K562 (cell line): Measurements from ENCODE around the gene NVL. TPM values are rescaled to one million over a fixed set of nuclear protein-coding genes. Genes with fewer than 3 reads are reported as not detected.

Source experiments
- ATAC-seq: fragments of 200-7000 bp; cut with Tn5 transposase; 3 replicates; pipeline ENCODE4 v1.9.1; 2020; ENCODE audit warnings: moderate library complexity
- BruUV-seq: library from RNA; stranded (reverse); fragments of 400-500 nt; replicated peaks from 2 replicates; lab custom pipeline; 2021; lab: Mats Ljungman, UMichigan
- CTCF ChIA-PET: fragments of 300-600 bp; formaldehyde crosslinking; extraction: SDS; loops from one replicate; lab custom pipeline; 2021; ENCODE audit warnings: low intra/inter-chr PET ratio; lab: Yijun Ruan, JAX
- POLR2A ChIA-PET: fragments of 300-600, 350-650 bp; sonication (Branson Sonifier 250); formaldehyde crosslinking; extraction: SDS; loops from one replicate; lab custom pipeline; 2021; ENCODE audit warnings: antibody characterized with exemption, inconsistent platforms; lab: Yijun Ruan, JAX
- DNase-seq, 4 experiments: peaks; one replicate each; pipeline versions ENCODE4 v3.0.0 to v3.0.0-alpha.2; 2011 to 2018; ENCODE audit warnings: low spot score in 3 of 4, mixed read lengths in 3 of 4; ENCODE audit errors: extremely low read depth in 1 of 4
- FAIRE-seq: peaks from 2 replicates; lab custom pipeline; 2011; peaks lifted over from hg19 to GRCh38; lab: Jason Lieb, UNC
- H2AFZ ChIP-seq: 2 replicates; pipeline ENCODE4 v1.6.0; 2011; ENCODE audit warnings: low read depth, low read length, control low read depth, inconsistent platforms
- H3K27ac ChIP-seq: fragments of 200-600 bp; 3 replicates; pipeline ENCODE4 v1.8.0; 2011; ENCODE audit warnings: low read depth, mild to moderate bottlenecking, control low read depth, inconsistent platforms, low read length, moderate library complexity, mixed read lengths; ENCODE audit errors: extremely low read depth
- H3K27me3 ChIP-seq, 2 experiments: fragments of 300-600 bp in 1 of 2; 2 replicates in 1 of 2; 3 replicates in 1 of 2; pipeline versions ENCODE4 v1.6.0 to v1.8.0; 2011; ENCODE audit warnings: inconsistent platforms in 2 of 2, low read length in 2 of 2, mild to moderate bottlenecking in 1 of 2, mixed read lengths in 1 of 2, moderate library complexity in 1 of 2; ENCODE audit not compliant: control insufficient read depth in 2 of 2, insufficient read depth in 2 of 2
- H3K36me3 ChIP-seq: fragments of 300-600 bp; 3 replicates; pipeline ENCODE4 v1.8.0; 2011; ENCODE audit warnings: mild to moderate bottlenecking, low read length, inconsistent platforms; ENCODE audit not compliant: control insufficient read depth, insufficient read depth
- H3K4me1 ChIP-seq, 2 experiments: fragments of 200-600 bp in 1 of 2; replicated peaks in 1 of 2; 2 replicates in 1 of 2; 3 replicates in 1 of 2; pipeline versions ENCODE4 v1.5.1 to v1.8.0; 2011; ENCODE audit warnings: inconsistent platforms in 2 of 2, low read length in 2 of 2, mild to moderate bottlenecking in 1 of 2, mixed read lengths in 1 of 2, moderate library complexity in 1 of 2; ENCODE audit not compliant: control insufficient read depth in 2 of 2, insufficient read depth in 2 of 2
- H3K4me2 ChIP-seq: 2 replicates; pipeline ENCODE4 v1.6.1; 2011; ENCODE audit warnings: low read length, control low read depth, inconsistent platforms, mixed read lengths; ENCODE audit not compliant: insufficient read depth
- H3K4me3 ChIP-seq: fragments of 200-600 bp; sonication (generic), shearing (Covaris generic); 2 replicates; pipeline ENCODE4 v1.5.1; 2016; ENCODE audit warnings: control low read depth, inconsistent platforms
- H3K79me2 ChIP-seq: fragments of 200-600 bp; 3 replicates; pipeline ENCODE4 v1.8.0; 2011; ENCODE audit warnings: low read length, inconsistent platforms; ENCODE audit not compliant: control insufficient read depth, insufficient read depth
- H3K9ac ChIP-seq, 2 experiments: 2 replicates each; pipeline versions ENCODE4 v1.6.0 to v1.6.1; 2011; ENCODE audit warnings: low read depth in 2 of 2, low read length in 2 of 2, control low read depth in 1 of 2, inconsistent platforms in 1 of 2, mild to moderate bottlenecking in 1 of 2, mixed read lengths in 1 of 2; ENCODE audit not compliant: insufficient read depth in 1 of 2
- H3K9me1 ChIP-seq: one replicate; pipeline ENCODE4 v1.6.0; 2011; ENCODE audit warnings: inconsistent platforms, mild to moderate bottlenecking, low read length, moderate library complexity; ENCODE audit not compliant: control insufficient read depth, insufficient read depth
- H3K9me3 ChIP-seq: replicated peaks from 2 replicates; pipeline ENCODE4 v1.5.1; 2011; ENCODE audit warnings: low read depth, low read length, inconsistent platforms; ENCODE audit not compliant: control insufficient read depth, insufficient read depth
- H4K20me1 ChIP-seq: replicated peaks from 2 replicates; pipeline ENCODE4 v1.6.1; 2011; ENCODE audit warnings: low read length, inconsistent platforms, mixed read lengths; ENCODE audit not compliant: control insufficient read depth, insufficient read depth
- BHLHE40 ChIP-seq: IDR thresholded peaks from 2 replicates; pipeline ENCODE4 v1.6.1; 2011; ENCODE audit warnings: low read length, improper control_type of control experiment
- CBFA2T2 ChIP-seq: fragments of 450-650 bp; conservative IDR thresholded peaks from 2 replicates; pipeline ENCODE4 v1.6.1; 2017; ENCODE audit warnings: mild to moderate bottlenecking
- ESRRB ChIP-seq: fragments of 250-450 bp; sonication (Bioruptor Pico); IDR thresholded peaks from 2 replicates; pipeline ENCODE4 v1.5.0; 2020; ENCODE audit warnings: mild to moderate bottlenecking, moderate library complexity, borderline replicate concordance
- NFATC3 ChIP-seq: fragments of 450-650 bp; IDR thresholded peaks from 2 replicates; pipeline ENCODE4 v1.6.1; 2017; ENCODE audit warnings: mild to moderate bottlenecking
- RBM15 ChIP-seq: fragments of 200-400 bp; formaldehyde crosslinking; IDR thresholded peaks from 2 replicates; pipeline ENCODE4 v1.6.1; 2018; ENCODE audit warnings: mild to moderate bottlenecking, low read length, moderate library complexity; ENCODE audit not compliant: insufficient read depth
- SAFB ChIP-seq: fragments of 200-400 bp; formaldehyde crosslinking; IDR thresholded peaks from 2 replicates; pipeline ENCODE4 v1.6.1; 2017; ENCODE audit warnings: low read depth, low read length, borderline replicate concordance
- SMARCA4 ChIP-seq: fragments of 450-650 bp; IDR thresholded peaks from 2 replicates; pipeline ENCODE4 v1.6.1; 2016
- TAF1 ChIP-seq: IDR thresholded peaks from 2 replicates; pipeline ENCODE4 v1.6.1; 2011; ENCODE audit warnings: mild to moderate bottlenecking, low read length, moderate library complexity; ENCODE audit not compliant: insufficient read depth, control insufficient read depth, severe bottlenecking; ENCODE audit errors: extremely low read depth
- TCF3 ChIP-seq: sonication (generic); formaldehyde crosslinking; IDR thresholded peaks from 2 replicates; pipeline ENCODE4 v1.4.0; 2020; ENCODE audit warnings: mild to moderate bottlenecking, missing genetic modification reagents
- WGBS: fragments of 100-300 bp; shearing (Covaris generic); methylation state at CpG from one replicate; pipeline ENCODE4 v1.1.6; 2016; ENCODE audit warnings: low coverage, mixed read lengths; ENCODE audit not compliant: insufficient coverage; ENCODE audit errors: missing lambda C conversion rate; 5-methylcytosine and 5-hydroxymethylcytosine counted together
- in situ Hi-C: fragments of 300-500 bp; cut with MboI; formaldehyde crosslinking; loops from 4 replicates; pipeline ENCODE4 v1.15.0; 2018; ENCODE audit warnings: inconsistent platforms, mixed read lengths
- intact Hi-C: fragments of 100-400 bp; cut with micrococcal nuclease; formaldehyde crosslinking; loops from 2 replicates; pipeline ENCODE4 v1.14.2; 2022
- polyA plus RNA-seq, 8 experiments: library from polyadenylated mRNA; depleted of rRNA in 4 of 8; stranded (reverse) in 5 of 8; unstranded in 3 of 8; fragments of >200 nt; fragmentation: Nextera tagmentation in 2 of 8; fragmentation: Illumina TruSeq in 1 of 8; extraction: Ambion mirVana in 2 of 8; extraction: Trizol in 1 of 8; gene quantifications; 2 replicates each; pipeline versions ENCODE4 v1.2.1 to v1.2.3, GENCODE V29; 2011 to 2014; ENCODE audit warnings: inconsistent platforms in 1 of 8, missing spikeins in 1 of 8
- total RNA-seq, 7 experiments: library from RNA; depleted of rRNA in 6 of 7; stranded (reverse); fragments of >200 nt in 6 of 7; fragmentation: Illumina TruSeq in 2 of 7; extraction: Trizol in 2 of 7; gene quantifications; 2 replicates each; pipeline versions ENCODE4 v1.2.1 to v1.2.3, GENCODE V29; 2011 to 2021; ENCODE audit warnings: low replicate concordance in 1 of 7
- TF ChIP-seq, protein P1 (sequence below): sonication (generic); formaldehyde crosslinking; IDR thresholded peaks from 2 replicates; pipeline ENCODE4 v1.8.0; 2023; ENCODE audit warnings: mild to moderate bottlenecking, missing genetic modification reagents
- TF ChIP-seq, protein P2 (sequence below): fragments of 250-450 bp; sonication (Bioruptor Pico); IDR thresholded peaks from 2 replicates; pipeline ENCODE4 v1.4.0; 2020; ENCODE audit warnings: mild to moderate bottlenecking, moderate library complexity
- TF ChIP-seq, protein P3 (sequence below): sonication (generic); formaldehyde crosslinking; IDR thresholded peaks from 2 replicates; pipeline ENCODE4 v1.8.0; 2022; ENCODE audit warnings: mild to moderate bottlenecking, missing genetic modification reagents
- TF ChIP-seq, protein P4 (sequence below): fragments of 250-450 bp; sonication (Bioruptor Pico); IDR thresholded peaks from 2 replicates; pipeline ENCODE4 v1.5.0; 2021
- TF ChIP-seq, protein P5 (sequence below): fragments of 450-650 bp; conservative IDR thresholded peaks from 2 replicates; pipeline ENCODE4 v1.6.1; 2016; ENCODE audit warnings: missing genetic modification characterization, low read depth, mild to moderate bottlenecking, missing compliant biosample characterization, moderate library complexity

Gene NVL
- total and polyA plus RNA-seq, 9 of the 15 experiments (the other 6 are each of a cell fraction or from before 2014, with no cell fraction given), result 32.5 to 86.6 (median 62.9) TPM

DNA sequence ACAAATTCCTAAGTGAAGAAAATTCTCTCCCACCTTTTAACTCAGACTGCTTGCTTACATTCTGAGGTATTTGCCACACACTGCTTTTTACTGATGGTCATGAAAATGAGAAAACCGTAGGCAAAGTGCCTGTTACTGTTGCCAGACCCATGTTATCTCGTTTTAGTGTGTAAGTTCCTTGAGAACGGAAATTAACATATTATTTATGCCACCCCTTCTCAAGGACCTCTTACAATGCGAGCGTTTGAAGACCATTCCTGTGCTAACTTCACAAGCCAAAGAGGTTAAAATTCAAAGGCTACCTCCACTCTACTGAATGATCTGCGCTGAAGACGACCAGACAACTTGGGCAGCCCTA is 509 bp downstream of the NVL start:
- Histone ChIP-seq H3K4me1 (peaks cover 9 to 22% of the 10 kb centered on the region in 2 experiments), H3K9me3 (no peaks in the 10 kb centered on the region), H3K27me3 (no peaks in the 10 kb centered on the region), H3K4me3 (peak overlapping the region; percentile 72), H3K27ac (peak overlapping the region; percentile 92), H3K9me1 (no peaks in the 10 kb centered on the region), H3K79me2 (peaks cover 48% of the 10 kb centered on the region), H3K4me2 (peak overlapping the region; percentile 91), H3K36me3 (peaks cover 22% of the 10 kb centered on the region), H2AFZ (peak overlapping the region; percentile 89), H3K9ac (peak overlapping the region; percentile 89 to 90), H4K20me1 (no peaks in the 10 kb centered on the region)
- POLR2A ChIA-PET, result interaction anchor here (0.5 to 1.5 kb wide), 15 partner anchors 9 to 218 kb away, joined by 3 to 14 read pairs (median 3); partner anchors contain the start of gene DEGS1
- ATAC-seq (no peak), FAIRE-seq (no peak), DNase-seq (no peak)
- in situ Hi-C loops, result loop anchor here (25.0 kb wide), 1 partner anchor 217 kb away; the partner anchor contains the start of gene FBXO28
- CTCF ChIA-PET, result no interaction called here
- BruUV-seq, result TSS peak; percentile 67
- intact Hi-C loops, result no loop called here
- WGBS, result under 1% methylated on average over 7 of the region's 7 CpGs
- no peak for TF ChIP-seq TAF1
- TF ChIP-seq, protein P1, sequence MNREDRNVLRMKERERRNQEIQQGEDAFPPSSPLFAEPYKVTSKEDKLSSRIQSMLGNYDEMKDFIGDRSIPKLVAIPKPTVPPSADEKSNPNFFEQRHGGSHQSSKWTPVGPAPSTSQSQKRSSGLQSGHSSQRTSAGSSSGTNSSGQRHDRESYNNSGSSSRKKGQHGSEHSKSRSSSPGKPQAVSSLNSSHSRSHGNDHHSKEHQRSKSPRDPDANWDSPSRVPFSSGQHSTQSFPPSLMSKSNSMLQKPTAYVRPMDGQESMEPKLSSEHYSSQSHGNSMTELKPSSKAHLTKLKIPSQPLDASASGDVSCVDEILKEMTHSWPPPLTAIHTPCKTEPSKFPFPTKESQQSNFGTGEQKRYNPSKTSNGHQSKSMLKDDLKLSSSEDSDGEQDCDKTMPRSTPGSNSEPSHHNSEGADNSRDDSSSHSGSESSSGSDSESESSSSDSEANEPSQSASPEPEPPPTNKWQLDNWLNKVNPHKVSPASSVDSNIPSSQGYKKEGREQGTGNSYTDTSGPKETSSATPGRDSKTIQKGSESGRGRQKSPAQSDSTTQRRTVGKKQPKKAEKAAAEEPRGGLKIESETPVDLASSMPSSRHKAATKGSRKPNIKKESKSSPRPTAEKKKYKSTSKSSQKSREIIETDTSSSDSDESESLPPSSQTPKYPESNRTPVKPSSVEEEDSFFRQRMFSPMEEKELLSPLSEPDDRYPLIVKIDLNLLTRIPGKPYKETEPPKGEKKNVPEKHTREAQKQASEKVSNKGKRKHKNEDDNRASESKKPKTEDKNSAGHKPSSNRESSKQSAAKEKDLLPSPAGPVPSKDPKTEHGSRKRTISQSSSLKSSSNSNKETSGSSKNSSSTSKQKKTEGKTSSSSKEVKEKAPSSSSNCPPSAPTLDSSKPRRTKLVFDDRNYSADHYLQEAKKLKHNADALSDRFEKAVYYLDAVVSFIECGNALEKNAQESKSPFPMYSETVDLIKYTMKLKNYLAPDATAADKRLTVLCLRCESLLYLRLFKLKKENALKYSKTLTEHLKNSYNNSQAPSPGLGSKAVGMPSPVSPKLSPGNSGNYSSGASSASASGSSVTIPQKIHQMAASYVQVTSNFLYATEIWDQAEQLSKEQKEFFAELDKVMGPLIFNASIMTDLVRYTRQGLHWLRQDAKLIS (CRISPR knock-in tag), result 0 out of 2 replicates have a peak, but pooled peaks have one; percentile 36
- no peak for TF ChIP-seq CBFA2T2
- no peak for TF ChIP-seq TCF3 (CRISPR knock-in tag)
- TF ChIP-seq ESRRB, result peak; percentile 21; the same call in 1 of the 2 replicates
- no peak for TF ChIP-seq RBM15
- TF ChIP-seq, protein P2, sequence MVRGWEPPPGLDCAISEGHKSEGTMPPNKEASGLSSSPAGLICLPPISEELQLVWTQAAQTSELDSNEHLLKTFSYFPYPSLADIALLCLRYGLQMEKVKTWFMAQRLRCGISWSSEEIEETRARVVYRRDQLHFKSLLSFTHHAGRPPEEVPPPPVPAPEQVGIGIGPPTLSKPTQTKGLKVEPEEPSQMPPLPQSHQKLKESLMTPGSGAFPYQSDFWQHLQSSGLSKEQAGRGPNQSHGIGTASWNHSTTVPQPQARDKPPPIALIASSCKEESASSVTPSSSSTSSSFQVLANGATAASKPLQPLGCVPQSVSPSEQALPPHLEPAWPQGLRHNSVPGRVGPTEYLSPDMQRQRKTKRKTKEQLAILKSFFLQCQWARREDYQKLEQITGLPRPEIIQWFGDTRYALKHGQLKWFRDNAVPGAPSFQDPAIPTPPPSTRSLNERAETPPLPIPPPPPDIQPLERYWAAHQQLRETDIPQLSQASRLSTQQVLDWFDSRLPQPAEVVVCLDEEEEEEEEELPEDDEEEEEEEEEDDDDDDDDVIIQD (CRISPR knock-in tag), result no peak
- no peak for TF ChIP-seq SMARCA4
- TF ChIP-seq, protein P3, sequence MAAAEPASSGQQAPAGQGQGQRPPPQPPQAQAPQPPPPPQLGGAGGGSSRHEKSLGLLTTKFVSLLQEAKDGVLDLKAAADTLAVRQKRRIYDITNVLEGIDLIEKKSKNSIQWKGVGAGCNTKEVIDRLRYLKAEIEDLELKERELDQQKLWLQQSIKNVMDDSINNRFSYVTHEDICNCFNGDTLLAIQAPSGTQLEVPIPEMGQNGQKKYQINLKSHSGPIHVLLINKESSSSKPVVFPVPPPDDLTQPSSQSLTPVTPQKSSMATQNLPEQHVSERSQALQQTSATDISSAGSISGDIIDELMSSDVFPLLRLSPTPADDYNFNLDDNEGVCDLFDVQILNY (CRISPR knock-in tag), result 0 out of 2 replicates have a peak, but pooled peaks have one; percentile 21
- TF ChIP-seq NFATC3, result no peak
- TF ChIP-seq, protein P4, sequence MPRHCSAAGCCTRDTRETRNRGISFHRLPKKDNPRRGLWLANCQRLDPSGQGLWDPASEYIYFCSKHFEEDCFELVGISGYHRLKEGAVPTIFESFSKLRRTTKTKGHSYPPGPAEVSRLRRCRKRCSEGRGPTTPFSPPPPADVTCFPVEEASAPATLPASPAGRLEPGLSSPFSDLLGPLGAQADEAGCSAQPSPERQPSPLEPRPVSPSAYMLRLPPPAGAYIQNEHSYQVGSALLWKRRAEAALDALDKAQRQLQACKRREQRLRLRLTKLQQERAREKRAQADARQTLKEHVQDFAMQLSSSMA, result peak; percentile 70; the same call in 1 of the 2 replicates
- TF ChIP-seq SAFB, result no peak
- TF ChIP-seq, protein P5, sequence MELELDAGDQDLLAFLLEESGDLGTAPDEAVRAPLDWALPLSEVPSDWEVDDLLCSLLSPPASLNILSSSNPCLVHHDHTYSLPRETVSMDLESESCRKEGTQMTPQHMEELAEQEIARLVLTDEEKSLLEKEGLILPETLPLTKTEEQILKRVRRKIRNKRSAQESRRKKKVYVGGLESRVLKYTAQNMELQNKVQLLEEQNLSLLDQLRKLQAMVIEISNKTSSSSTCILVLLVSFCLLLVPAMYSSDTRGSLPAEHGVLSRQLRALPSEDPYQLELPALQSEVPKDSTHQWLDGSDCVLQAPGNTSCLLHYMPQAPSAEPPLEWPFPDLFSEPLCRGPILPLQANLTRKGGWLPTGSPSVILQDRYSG (tag), result no peak
- TF ChIP-seq BHLHE40, result no peak
